ENCODE results near the gene BRIX1. TPM values are rescaled to one million over a fixed set of nuclear protein-coding genes. Genes with fewer than 3 reads are reported as not detected.
"Not testable (repeated sequence)": the region's sequence is repeated elsewhere in the genome, so short reads cannot be mapped to it uniquely, and the experiment has no call there.

The BRIX1 gene
- total and polyA plus RNA-seq, 3 donors from 2014 or later = 18.4 to 25.0 (median 23.2) TPM

DNA sequence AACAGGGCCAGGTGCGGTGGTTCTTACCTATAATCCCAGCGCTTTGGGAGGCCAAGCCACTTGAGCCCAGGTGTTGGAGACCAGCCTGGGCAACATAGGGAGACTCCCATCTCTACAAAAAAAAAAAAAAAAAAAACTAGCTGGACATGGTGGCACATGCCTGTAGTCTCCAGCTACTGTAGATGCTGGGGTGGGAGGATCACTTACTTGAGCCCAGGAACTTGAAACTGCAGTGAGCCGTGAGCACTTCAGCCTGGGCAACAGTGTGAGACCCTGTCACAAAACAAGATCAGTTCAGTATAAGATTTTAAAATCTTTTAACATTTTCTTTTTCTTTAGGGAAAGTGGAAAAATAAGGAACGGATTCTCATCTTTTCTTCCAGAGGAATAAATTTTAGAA is 2.5 kb downstream of the BRIX1 start:
- intact Hi-C loops (cut with DNase I; ENCODE audit: low total_unique reads) = no loop called here
- no peak for DNase-seq
- Histone ChIP-seq H3K27me3 (no peaks in the 10 kb centered on the region), H3K27ac (no peak overlapping the region), H3K4me3 (no peak overlapping the region), H3K36me3 (ENCODE audit: low read depth, missing control alignments) (no peaks in the 10 kb centered on the region), H3K9me3 (no peaks in the 10 kb centered on the region), H3K4me1 (peaks cover 16% of the 10 kb centered on the region)
- TF ChIP-seq POLR2A (IDR thresholded peaks at IDR 0.05) = no peak
- TF ChIP-seq, protein P1, sequence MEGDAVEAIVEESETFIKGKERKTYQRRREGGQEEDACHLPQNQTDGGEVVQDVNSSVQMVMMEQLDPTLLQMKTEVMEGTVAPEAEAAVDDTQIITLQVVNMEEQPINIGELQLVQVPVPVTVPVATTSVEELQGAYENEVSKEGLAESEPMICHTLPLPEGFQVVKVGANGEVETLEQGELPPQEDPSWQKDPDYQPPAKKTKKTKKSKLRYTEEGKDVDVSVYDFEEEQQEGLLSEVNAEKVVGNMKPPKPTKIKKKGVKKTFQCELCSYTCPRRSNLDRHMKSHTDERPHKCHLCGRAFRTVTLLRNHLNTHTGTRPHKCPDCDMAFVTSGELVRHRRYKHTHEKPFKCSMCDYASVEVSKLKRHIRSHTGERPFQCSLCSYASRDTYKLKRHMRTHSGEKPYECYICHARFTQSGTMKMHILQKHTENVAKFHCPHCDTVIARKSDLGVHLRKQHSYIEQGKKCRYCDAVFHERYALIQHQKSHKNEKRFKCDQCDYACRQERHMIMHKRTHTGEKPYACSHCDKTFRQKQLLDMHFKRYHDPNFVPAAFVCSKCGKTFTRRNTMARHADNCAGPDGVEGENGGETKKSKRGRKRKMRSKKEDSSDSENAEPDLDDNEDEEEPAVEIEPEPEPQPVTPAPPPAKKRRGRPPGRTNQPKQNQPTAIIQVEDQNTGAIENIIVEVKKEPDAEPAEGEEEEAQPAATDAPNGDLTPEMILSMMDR (IDR thresholded peaks at IDR 0.05) = no peak
- 70 to 74% methylated on average over 4 of the region's 4 CpGs for WGBS, 2 donors

DNA sequence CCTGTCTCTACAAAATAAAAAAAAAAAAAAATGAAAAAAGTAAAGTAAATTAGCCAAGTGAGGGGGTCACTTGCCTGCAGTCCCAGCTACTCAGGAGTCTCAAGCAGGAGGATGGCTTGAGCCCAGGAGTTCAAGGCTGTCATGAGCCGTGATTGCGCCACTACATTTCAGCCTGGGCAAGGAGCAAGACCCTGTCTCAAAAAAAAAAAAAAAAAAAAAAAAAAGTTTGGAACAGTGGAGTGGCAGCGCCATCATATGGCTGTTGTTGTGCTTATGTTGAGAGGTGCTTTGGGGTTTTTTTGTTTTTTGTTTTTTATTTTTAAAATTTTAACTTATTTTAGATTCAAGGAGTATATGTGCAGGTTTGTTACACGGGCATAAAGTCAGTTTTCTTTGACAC is 3.6 kb downstream of the BRIX1 start:
- intact Hi-C loops (cut with DNase I; ENCODE audit: low total_unique reads) = no loop called here
- no peak for DNase-seq
- TF ChIP-seq, protein P1 (IDR thresholded peaks at IDR 0.05) = no peak
- Histone ChIP-seq H3K27me3 (no peaks in the 10 kb centered on the region), H3K9me3 (no peaks in the 10 kb centered on the region), H3K4me1 (peaks cover 11% of the 10 kb centered on the region), H3K4me3 (no peak overlapping the region), H3K36me3 (ENCODE audit: low read depth, missing control alignments) (no peaks in the 10 kb centered on the region), H3K27ac (no peak overlapping the region)
- WGBS, 2 donors = 74 to 78% methylated on average over 4 of the region's 4 CpGs

DNA sequence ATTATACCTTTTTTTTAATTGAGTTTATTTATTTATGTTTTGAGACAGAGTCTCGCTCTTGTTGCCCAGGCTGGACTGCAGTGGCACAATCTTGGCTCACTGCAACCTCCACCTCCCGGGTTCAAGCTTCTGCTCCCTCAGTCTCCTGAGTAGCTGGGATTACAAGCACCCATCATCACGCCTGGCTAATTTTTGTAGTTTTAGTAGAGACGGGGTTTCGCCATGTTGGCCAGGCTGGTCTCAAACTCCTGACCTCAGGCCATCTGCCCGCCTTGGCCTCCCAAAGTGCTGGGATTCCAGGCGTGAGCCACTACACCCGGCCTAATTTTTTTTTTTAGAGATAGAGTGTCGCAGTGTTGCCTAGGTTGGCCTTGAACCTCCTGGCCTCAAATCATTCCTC is 7.7 kb downstream of the BRIX1 start:
- H3K9me3 ChIP-seq; H3K36me3 ChIP-seq (ENCODE audit: low read depth, missing control alignments); DNase-seq; H3K27me3 ChIP-seq; intact Hi-C loops (cut with DNase I; ENCODE audit: low total_unique reads); H3K4me1 ChIP-seq; H3K27ac ChIP-seq; H3K4me3 ChIP-seq: not testable (repeated sequence)
- 82 to 87% methylated on average over 9 of the region's 9 CpGs for WGBS, 2 donors

DNA sequence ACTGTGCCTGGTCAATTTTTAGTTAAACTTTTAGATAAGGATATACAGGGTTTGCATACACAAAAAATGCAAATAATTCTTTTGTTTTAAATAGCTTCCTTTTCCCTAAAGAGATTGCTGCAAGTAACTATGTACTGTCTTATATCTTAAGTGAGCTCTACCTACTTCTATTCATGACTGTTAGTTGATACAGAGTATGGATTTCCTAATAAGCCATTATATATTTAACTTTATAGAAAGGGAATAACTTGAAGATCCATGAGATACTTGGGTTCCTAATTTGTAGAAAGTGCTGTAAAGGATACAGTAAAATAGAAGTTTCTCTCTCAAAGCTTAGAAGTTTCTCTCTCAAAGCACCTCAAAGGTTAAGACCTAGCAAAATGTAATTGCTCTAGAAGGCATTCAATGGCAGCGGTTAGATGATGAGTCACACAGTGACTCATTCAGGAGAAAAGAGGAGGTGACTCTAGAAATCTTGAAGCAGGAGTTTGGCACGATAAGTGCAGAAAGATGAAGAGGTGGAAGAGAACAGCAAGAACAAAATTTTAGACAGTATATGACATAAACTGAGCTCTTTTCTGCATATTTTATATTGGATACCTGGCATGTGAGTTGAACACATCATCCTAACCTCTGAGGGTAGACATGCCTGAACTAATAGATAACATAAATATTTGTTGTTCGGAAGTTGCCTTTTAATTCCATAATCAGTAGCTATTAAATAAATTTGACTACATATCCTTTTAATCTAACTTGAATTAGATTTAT is 8.4 kb downstream of the BRIX1 start:
- intact Hi-C loops (cut with DNase I; ENCODE audit: low total_unique reads) = no loop called here
- no peak overlapping the region for H3K27ac ChIP-seq

DNA sequence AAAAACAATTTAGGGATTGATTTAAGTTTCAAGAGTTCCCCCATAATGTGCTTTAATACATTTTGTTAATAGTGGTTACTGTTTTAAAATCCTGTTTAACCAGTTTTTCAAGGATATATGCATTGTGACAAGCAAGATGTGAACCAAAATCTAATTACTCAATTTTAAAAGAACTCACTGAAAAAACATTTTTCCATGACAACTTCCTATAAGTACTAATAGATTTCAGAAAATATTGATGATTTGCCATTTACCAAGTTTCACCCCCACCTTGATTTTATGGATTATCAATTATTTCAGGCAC is 8.9 kb downstream of the BRIX1 start:
- Histone ChIP-seq H3K4me1 (no peaks in the 10 kb centered on the region), H3K9me3 (no peaks in the 10 kb centered on the region), H3K36me3 (ENCODE audit: low read depth, missing control alignments) (no peaks in the 10 kb centered on the region), H3K27me3 (no peaks in the 10 kb centered on the region), H3K4me3 (no peak overlapping the region), H3K27ac (no peak overlapping the region)
- no peak for TF ChIP-seq POLR2A (IDR thresholded peaks at IDR 0.05)
- TF ChIP-seq, protein P1 (IDR thresholded peaks at IDR 0.05) = no peak
- intact Hi-C loops (cut with DNase I; ENCODE audit: low total_unique reads) = no loop called here
- no peak for DNase-seq

More for the DNA sequence above, 8.4 kb downstream of the BRIX1 start:
- 61 to 62% methylated on average over 3 of the region's 3 CpGs for whole genome bisulfite sequencing, 2 donors
- Histone ChIP-seq H3K27me3 (no peaks in the 10 kb centered on the region), H3K4me1 (no peaks in the 10 kb centered on the region), H3K4me3 (no peak overlapping the region), H3K9me3 (no peaks in the 10 kb centered on the region), H3K36me3 (ENCODE audit: low read depth, missing control alignments) (no peaks in the 10 kb centered on the region)
- TF ChIP-seq, protein P1 (IDR thresholded peaks at IDR 0.05) = no peak
- no peak for TF ChIP-seq POLR2A (IDR thresholded peaks at IDR 0.05)
- no peak for DNase-seq

Data from testis (tissue), 3 donors.